ENCODE data around the gene MYO5B. TPM values are rescaled to one million over a fixed set of nuclear protein-coding genes. Genes with fewer than 3 reads are reported as not detected.

MYO5B gene
- total RNA-seq, 1 experiment from 2014 or later: 32.1 TPM

- Histone ChIP-seq H3K27me3 (ENCODE audit: insufficient read depth, low read length) (no peaks in the 10 kb centered on the region), H3K4me1 (ENCODE audit: control insufficient read depth in 1 of 2, insufficient read depth in 2 of 2, low read length in 2 of 2) (no peaks in the 10 kb centered on the region), H3K36me3 (ENCODE audit: control insufficient read depth in 1 of 2, insufficient read depth in 2 of 2, low read length in 2 of 2) (no peaks in the 10 kb centered on the region), H2AFZ (ENCODE audit: low read depth, low read length, poor library complexity, severe bottlenecking) (no peak overlapping the region), H3K4me2 (ENCODE audit: low read length) (no peak overlapping the region), H3K79me2 (ENCODE audit: insufficient read depth, low read length) (no peaks in the 10 kb centered on the region), H3K4me3 (replicated peaks in 1 of 2; ENCODE audit: low read depth in 1 of 2, low read length in 2 of 2) (no peak overlapping the region), H3K9me2 (ENCODE audit: insufficient read depth) (no peaks in the 10 kb centered on the region), H3K9me3 (ENCODE audit: control insufficient read depth in 1 of 2, insufficient read depth in 1 of 2, low read depth in 1 of 2, low read length in 2 of 2) (no peaks in the 10 kb centered on the region), H3K27ac (ENCODE audit: low read depth, low read length) (no peak overlapping the region), H3K9ac (ENCODE audit: low read length) (no peak overlapping the region), H4K20me1 (ENCODE audit: insufficient read depth) (no peaks in the 10 kb centered on the region)
- no peak for TF ChIP-seq CTCF (IDR thresholded peaks at IDR 0.05 in 2 of 3, conservative IDR thresholded peaks at IDR 0.05 in 1 of 3; ENCODE audit: borderline replicate concordance in 1 of 3, insufficient read depth in 1 of 3, low read depth in 2 of 3, low read length in 2 of 3)
- no peak for TF ChIP-seq YY1 (IDR thresholded peaks at IDR 0.05; ENCODE audit: extremely low read depth, insufficient replicate concordance, low read depth, low read length)
- no peak for TF ChIP-seq ZNF274 (IDR thresholded peaks at IDR 0.05; ENCODE audit: low read depth, low read length)
- no peak for TF ChIP-seq SRF (IDR thresholded peaks at IDR 0.05; ENCODE audit: low read depth)
- no peak for TF ChIP-seq JUND (IDR thresholded peaks at IDR 0.05)
- no peak for TF ChIP-seq ATF3 (IDR thresholded peaks at IDR 0.05)
- no peak for TF ChIP-seq EZH2phosphoT487 (IDR thresholded peaks at IDR 0.05; ENCODE audit: borderline replicate concordance)
- TF ChIP-seq SP1 (IDR thresholded peaks at IDR 0.05; ENCODE audit: low read depth): no peak
- TF ChIP-seq POLR2A (IDR thresholded peaks at IDR 0.05; ENCODE audit: borderline replicate concordance, extremely low read depth, insufficient read depth, insufficient read length): no peak
- no peak for TF ChIP-seq EGR1 (IDR thresholded peaks at IDR 0.05; ENCODE audit: low read depth)
- no peak for TF ChIP-seq ZBTB33 (IDR thresholded peaks at IDR 0.05; ENCODE audit: extremely low read depth, insufficient replicate concordance, low read length)
- no peak for TF ChIP-seq FOSL1 (IDR thresholded peaks at IDR 0.05; ENCODE audit: low read depth)
- no peak for TF ChIP-seq POLR2AphosphoS5 (IDR thresholded peaks at IDR 0.05; ENCODE audit: low read depth, low read length)
- POLR2A ChIA-PET: no interaction called here
- BruUV-seq (replicated peaks): no TSS peak
- ATAC-seq (no peak), DNase-seq (ENCODE audit: low read depth, low spot score) (no peak)
- RAD21 ChIA-PET (ENCODE audit: low non-redundant PET in 1 of 2, low total read pairs in 2 of 2, uncharacterized antibody in 2 of 2, unreplicated experiment in 2 of 2): no interaction called here
- intact Hi-C loops (cut with micrococcal nuclease): no loop called here
- CTCF ChIA-PET: no interaction called here
Observed at GRCh38 chr18:49931760-49932159, 263.2 kb downstream of the MYO5B start.
